ENCODE measurements around the gene PAF1.
"Not testable (repeated sequence)": the region's sequence is repeated elsewhere in the genome, so short reads cannot be mapped to it uniquely, and the experiment has no call there.

Gene PAF1

DNA sequence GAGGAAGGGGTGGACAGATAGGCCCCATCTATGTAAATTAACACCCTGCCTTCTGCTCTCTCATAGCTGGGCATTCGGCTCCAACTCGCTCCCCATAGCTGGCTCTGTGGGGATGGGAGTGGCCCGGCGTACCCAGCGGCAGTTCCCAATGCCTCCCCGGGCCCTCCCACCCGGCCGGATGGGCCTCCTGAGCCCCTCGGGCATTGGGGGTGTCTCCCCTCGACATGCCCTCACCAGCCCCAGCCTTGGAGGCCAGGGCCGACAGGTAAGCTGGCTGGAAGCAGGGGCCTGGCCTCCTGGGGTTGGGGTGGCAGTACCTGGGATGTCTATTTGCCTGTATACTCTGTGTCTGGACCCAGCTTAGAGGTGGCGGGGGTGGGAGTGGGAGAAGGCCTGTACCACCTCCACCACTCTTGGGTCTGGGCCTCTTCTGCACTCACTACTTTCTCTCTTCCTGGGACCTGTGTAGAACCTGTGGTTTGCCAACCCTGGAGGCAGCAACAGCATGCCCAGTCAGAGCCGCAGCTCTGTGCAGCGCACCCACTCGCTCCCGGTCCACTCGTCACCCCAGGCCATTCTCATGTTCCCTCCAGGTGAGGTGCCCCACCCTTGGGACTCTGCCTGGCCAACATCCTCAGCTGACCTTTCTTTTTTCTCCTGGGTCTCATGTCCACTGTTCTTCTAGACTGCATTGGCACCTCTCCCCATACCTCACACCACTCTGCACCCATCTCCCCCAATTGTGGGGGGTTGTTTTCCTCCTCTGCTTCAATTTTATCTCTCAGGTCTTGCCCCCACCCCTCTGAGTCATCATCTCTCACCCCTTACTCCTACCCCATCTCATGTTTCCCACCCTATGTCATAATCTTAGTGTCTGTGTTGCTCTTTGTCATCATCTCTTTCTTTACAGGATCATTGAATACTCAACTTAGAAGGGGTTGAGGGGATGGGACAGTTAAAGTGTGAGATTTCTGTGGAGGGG is 10.1 kb downstream of the PAF1 start:
- DNase-seq, result no peak

GRCh38 chr19:39379865-39380396 is 11.0 kb downstream of the PAF1 start:
- DNase-seq, result no peak

DNA sequence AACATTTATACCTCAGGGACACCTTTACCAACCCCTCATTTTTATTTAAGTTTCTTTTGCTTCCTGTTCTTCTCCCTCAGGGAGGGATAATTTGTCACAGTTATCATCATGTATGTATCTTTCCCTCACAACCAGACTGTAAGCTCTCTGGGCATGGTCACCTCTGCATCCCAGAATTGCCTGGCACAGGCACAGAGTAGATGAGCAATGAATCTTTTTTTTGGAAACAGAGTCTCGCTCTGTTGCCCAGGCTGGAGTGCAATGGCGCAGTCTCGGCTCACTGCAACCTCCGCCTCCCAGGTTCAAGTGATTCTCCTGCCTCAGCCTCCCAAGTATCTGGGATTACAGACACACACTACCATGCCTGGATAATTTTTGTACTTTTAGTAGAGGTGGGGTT is 11.5 kb downstream of the PAF1 start:
- not testable (repeated sequence) for DNase-seq

- DNase-seq, result no peak
Observed at GRCh38 chr19:39377373-39378362, 13.2 kb downstream of the PAF1 start.

DNA sequence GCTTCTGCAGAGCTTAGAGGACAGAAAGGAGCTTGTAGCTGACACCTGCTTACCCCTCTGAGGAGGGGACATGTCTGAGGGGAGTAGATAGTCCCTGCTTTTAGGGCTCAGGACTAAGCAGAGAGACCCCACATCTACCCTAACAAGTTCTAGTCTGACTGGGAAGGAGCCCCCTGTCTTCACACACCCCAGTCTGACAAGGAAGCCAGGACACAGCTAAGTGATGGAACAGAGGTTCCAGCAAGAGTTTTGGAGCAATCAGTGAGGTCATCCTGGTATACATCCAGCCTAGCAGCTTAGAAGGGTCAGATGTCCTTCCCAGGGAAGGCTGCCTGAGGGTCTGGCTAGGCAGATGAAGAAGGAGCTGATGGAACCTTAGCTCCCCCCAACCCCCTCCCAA is 15.0 kb downstream of the PAF1 start:
- no peak for DNase-seq

GRCh38 chr19:39372941-39373340 is 18.0 kb downstream of the PAF1 start:
- no peak for DNase-seq

DNA sequence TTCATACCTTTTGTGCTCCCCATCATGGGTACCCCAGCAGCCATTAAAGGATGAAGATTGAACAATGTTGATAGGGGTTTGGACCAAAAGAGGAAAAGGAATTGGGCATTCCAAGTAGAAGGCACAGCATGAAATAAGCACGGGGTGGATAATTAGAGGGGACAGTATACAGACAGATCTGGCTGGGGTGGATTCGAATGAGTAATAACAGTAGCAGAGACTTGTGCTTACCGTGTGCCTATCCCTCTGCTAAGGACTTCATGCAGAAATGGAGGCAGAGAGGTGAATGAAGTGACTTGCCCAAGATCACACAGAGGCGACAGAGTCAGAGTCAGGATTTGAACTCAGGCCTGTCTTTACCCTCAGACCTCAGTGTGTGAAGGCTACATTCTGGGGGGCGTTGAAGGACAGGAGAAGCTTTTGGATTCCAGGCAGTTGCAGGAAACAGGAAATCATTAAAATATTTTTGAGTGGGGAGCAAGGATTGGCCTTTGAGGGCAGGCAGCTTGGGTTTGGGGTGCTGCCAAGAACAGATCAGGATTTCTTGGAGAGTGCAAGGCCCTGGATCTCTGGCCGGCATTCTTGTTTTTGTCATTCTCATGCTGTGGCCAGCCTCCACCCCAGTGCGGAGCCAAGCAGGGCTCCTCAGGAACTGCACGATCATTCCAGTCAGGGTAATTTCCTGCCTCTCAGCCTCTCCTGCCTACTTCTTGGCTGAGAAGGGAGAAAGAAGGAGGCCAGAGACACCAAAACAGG is 18.7 kb downstream of the PAF1 start:
- no peak for DNase-seq

DNA sequence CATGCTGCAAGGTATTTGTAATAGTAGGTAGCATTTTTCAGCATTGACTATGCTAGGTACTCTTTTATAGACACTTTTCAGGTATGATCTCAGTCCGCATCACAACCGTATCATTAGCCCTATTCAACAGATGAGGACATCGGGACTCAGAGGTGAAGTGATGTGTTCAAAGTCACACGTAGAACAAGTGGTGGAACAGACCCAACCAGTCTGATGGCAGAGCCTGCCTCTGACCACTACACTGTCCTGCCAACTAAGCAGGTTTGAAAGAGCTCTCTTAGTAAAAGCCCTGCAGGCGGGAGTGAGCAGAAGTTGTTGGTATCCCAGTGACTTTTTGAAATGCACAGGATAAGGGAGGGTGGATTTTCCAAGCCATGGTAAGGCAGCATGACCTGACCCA is 20.2 kb downstream of the PAF1 start:
- no peak for DNase-seq

DNA sequence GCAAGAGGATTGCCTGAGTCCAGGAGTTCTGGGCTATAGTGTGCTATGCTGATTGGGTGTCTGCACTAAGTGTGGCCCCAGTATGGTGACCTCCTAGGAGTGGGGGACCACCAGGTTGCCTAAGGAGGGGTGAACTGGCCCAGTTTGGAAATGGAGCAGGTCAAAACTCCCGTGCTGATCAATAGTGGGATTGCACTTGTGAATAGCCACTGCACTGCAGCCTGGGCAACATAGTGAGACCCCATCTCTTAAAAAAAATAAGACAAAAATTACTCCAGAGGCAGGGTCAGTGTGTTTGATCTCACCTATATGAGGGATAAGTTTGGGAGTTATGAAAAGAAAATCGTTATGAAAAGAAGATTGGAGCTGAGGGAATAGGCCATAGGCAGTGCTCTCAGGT is 21.7 kb downstream of the PAF1 start:
- no peak for DNase-seq

GRCh38 chr19:39365531-39365930 is 25.4 kb downstream of the PAF1 start:
- DNase-seq, result no peak

- peak in 1 of 2 donors; percentile 35 for DNase-seq
Observed at GRCh38 chr19:39363901-39364457, 26.9 kb downstream of the PAF1 start.

GRCh38 chr19:39362682-39363657 is 27.9 kb downstream of the PAF1 start:
- no peak for DNase-seq

DNA sequence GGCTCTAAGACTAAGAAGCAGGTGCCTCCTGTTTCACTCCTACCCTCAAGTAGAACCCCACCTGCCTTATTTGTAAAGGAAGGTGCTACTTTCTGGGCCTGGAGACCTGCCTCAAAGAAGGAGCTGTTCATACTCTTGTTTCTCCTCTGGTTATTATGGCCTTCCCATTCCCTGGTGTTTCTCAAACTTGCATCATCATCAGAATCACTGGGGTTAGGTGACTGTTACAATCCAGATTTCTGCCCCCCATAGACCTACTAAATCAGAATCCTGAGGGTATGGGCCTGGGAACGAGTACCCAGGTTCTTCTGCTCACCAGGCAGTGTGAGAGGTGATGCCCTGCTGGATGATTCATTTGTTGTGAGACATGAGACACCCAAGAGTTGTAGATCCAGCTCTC is 30.3 kb downstream of the PAF1 start:
- no peak for DNase-seq

GRCh38 chr19:39359026-39359425 is 31.9 kb downstream of the PAF1 start:
- DNase-seq, result no peak

DNA sequence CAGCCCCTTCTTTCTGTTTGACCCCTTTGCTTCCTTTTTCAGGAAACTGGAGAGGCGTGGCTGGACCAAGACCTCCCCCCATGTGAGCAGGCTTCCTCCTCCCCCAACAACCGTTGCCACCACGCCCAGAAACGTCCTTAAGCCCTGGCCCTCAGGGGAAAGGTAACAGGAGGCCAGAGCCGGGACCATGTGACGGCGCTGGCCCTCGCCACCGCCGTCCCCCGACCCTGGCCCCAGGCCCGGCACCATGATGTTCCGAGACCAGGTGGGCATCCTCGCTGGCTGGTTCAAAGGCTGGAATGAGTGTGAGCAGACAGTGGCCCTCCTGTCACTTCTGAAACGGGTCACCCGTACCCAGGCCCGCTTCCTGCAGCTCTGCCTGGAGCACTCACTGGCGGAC is 34.3 kb downstream of the PAF1 start:
- no peak for DNase-seq

DNA sequence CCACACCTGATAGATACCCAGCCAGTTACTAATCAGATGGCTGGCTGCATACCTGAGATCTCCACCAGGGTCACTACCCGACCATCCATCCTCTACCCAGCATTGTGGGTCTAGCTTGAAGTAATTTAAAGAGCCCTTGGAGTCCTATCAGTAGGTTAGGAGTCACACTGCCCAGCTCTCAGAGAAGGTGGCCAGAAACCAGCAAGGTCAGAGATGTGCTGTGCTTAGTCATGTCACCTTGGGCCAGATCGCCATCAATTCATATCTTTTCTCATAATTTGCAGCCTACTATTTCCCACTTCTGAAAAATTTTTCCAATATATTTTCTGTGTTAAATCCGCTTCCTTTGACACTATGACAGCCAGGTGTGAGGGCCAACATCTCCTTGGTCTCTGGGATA is 34.8 kb downstream of the PAF1 start:
- DNase-seq, result no peak

GRCh38 chr19:39355253-39355652 is 35.7 kb downstream of the PAF1 start:
- no peak for DNase-seq

DNA sequence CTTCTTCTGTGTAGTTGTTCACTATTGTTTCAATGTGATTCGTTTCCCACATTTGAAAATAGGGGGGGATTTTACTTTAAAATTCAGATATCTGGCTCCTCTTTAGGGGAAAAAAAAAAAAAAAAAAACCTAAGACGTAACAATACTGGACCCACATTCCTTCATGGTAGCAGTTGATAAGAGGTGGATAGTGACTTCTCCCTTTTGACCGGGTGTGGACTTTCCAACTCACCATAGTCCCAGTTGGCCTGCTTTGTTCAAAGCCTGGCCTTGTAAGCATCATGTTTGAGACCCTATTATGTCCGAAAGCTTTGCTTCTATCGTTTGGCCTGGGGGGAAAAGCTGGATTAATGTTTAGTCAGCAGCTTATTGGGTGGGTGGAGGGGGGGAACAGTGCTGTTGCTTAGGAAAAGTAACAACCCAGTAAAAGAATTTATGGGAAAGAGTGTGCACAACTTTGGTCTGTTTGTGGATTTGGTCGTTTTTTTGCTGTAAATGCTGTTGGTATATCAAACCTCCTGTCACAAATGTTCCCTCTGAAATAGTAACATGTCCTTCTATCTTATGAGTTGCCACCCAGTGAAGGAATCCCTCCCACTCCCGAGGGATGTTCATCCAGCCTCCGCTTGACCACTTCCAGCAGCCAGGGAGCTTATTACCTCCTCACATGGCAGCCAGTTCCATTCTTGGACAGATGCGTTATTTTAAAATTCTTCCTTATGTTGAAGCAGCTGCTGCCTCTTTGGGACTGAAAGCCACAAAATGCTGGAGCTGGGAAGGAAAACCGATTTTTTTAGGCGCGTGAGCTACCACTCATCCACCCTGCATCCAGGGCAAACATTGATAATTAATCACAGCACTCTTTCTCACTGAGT is 38.3 kb downstream of the PAF1 start:
- no peak for DNase-seq

DNA sequence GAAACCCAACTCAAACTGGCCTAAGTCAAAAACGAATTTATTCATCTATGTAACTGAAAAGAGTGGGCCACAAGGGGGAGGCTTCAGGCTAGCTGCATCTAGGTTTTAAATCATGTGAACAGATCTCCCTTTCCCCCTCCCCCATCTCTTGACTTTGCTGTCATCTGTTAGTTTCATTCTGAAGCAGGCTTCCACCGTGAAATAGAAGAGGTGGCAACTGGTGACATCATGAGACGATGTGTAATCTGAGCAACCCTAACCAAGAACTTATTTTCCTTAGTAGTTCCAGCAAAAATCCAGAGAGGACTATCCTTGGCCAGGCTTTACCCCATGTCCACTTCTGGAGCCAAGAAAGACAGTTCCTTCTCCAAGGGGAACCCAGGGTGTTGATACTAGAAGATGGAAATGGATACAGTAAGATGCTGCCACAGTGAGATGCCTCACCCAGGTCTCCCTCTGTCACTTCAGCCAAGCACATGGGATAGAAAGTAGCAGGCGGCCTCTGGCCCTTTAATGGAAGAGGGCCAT is 39.3 kb downstream of the PAF1 start:
- DNase-seq, result peak; percentile 38 to 52

DNA sequence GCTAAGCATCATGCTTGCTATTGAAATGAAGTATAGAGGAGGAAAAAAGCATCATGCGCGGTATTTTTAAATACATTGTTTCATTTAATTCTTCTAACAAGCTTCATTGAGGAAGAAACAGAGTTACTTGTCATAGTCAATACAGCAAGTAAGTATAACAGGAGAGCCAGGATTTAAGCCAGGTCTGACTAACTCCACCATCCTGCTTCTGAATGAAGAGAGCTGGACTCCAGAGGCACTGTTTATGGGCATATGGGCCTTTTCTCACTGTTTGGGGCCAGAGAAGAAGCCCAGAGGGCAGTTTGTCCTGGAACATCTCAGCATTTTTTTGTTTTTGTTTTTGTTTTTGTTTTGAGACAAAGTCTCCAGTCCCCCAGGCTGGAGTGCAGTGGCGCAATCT is 40.8 kb downstream of the PAF1 start:
- DNase-seq, result no peak
